Non-pigmented ciliary epithelial cell (primary cell): Measurements from ENCODE around the gene LZTFL1.

Source experiments
- DNase-seq: peaks from one replicate; pipeline ENCODE4 v3.0.0-alpha.2; 2010; ENCODE audit warnings: low read depth

Gene LZTFL1

GRCh38 chr3:45807681-45808540 lies 34.0 kb downstream of the LZTFL1 start:
- DNase-seq, result no peak

GRCh38 chr3:45807133-45807532 lies 34.8 kb downstream of the LZTFL1 start:
- no peak for DNase-seq

GRCh38 chr3:45806072-45806471 lies 35.8 kb downstream of the LZTFL1 start:
- no peak for DNase-seq

- DNase-seq, result no peak
These were observed 38.5 kb downstream of the LZTFL1 start for GRCh38 chr3:45803252-45803935.

GRCh38 chr3:45802146-45802545 lies 39.8 kb downstream of the LZTFL1 start:
- DNase-seq, result no peak

GRCh38 chr3:45800611-45801010 lies 41.3 kb downstream of the LZTFL1 start:
- DNase-seq, result no peak

- DNase-seq, result no peak
These were observed 42.3 kb downstream of the LZTFL1 start for GRCh38 chr3:45799586-45799985.

GRCh38 chr3:45798034-45798433 lies 43.9 kb downstream of the LZTFL1 start:
- no peak for DNase-seq

GRCh38 chr3:45796902-45797637 lies 44.8 kb downstream of the LZTFL1 start:
- DNase-seq, result no peak

GRCh38 chr3:45795882-45796765 lies 45.8 kb downstream of the LZTFL1 start, which contains the start of gene SLC6A20:
Gene SLC6A20 (minus strand): TSS chr3:45796536. CDS start chr3:45796419, 117 bp downstream.
- no peak for DNase-seq

GRCh38 chr3:45795509-45795881 lies 46.4 kb downstream of the LZTFL1 start:
- DNase-seq, result no peak

GRCh38 chr3:45794660-45795059 lies 47.3 kb downstream of the LZTFL1 start:
- no peak for DNase-seq

GRCh38 chr3:45794177-45794560 lies 47.8 kb downstream of the LZTFL1 start:
- DNase-seq, result no peak

- DNase-seq, result no peak
These were observed 48.3 kb downstream of the LZTFL1 start for GRCh38 chr3:45793482-45794176.

- DNase-seq, result no peak
These were observed 49.3 kb downstream of the LZTFL1 start for GRCh38 chr3:45792516-45793172.

- DNase-seq, result no peak
These were observed 49.9 kb downstream of the LZTFL1 start for GRCh38 chr3:45792036-45792435.

GRCh38 chr3:45790596-45790995 lies 51.3 kb downstream of the LZTFL1 start:
- no peak for DNase-seq

- no peak for DNase-seq
These were observed 52.6 kb downstream of the LZTFL1 start for GRCh38 chr3:45789235-45789812.

- DNase-seq, result no peak
These were observed 54.4 kb downstream of the LZTFL1 start for GRCh38 chr3:45787551-45787950.
